Measurements from ENCODE around the gene BCL7A.

DNA sequence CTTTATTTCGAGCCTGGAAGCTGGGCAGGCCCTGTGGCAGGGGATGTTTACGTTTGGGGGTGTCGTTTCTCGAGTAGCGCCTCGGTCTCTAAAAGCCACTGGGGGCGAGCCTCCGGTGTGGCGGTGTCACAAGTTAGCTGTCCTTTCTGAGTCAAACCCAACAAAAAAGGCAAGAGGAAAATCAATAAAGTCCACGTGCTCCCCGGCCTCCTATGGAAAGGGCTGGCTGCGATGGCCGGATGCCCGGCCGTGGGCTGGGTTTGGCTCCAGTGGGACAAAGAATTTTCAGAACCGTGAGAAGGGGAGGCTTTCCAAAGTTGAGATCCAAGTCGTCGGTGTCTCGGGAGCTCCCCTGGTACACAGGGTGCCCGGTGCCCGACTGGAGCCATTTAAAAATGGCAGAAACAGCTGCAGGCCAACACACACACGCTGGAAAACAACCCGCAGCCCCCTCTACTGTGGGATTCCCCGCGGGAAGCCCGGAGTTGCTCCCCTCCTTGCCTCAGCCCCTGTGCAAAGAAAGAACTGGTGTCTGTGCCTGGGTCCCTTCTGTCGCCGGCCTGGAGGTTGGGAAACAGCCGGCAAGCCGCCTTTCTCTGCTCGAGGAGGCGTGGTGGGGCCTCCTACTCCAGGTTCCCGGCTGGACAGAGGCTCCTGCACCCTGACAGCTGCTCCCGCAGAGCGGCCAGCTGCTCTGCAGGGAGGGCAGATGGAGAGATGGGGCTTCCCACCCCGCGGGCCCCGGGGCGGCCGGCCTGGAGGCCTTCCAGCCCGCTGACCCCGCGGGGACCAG, 1.9 kb downstream of the BCL7A start:
- no peak for TF ChIP-seq CTCF (IDR thresholded peaks at IDR 0.05; ENCODE audit: insufficient read depth, low read length, poor library complexity, severe bottlenecking)
- TF ChIP-seq EZH2phosphoT487 (conservative IDR thresholded peaks at IDR 0.05; ENCODE audit: low read length), result no peak

Measured in SU-DHL-6 (cell line).